Brain pericyte (primary cell): ENCODE results near the gene TSSK2.

Experiments used
- DNase-seq: peaks from one replicate; pipeline ENCODE4 v3.0.0-alpha.2; 2012; ENCODE audit warnings: low read depth, low spot score

Gene TSSK2

GRCh38 chr22:19169002-19169946 lies 38.2 kb downstream of the TSSK2 start:
- no peak for DNase-seq

GRCh38 chr22:19169947-19170318 lies 38.8 kb downstream of the TSSK2 start:
- no peak for DNase-seq

GRCh38 chr22:19172213-19173046 lies 41.3 kb downstream of the TSSK2 start:
- DNase-seq: no peak

DNA sequence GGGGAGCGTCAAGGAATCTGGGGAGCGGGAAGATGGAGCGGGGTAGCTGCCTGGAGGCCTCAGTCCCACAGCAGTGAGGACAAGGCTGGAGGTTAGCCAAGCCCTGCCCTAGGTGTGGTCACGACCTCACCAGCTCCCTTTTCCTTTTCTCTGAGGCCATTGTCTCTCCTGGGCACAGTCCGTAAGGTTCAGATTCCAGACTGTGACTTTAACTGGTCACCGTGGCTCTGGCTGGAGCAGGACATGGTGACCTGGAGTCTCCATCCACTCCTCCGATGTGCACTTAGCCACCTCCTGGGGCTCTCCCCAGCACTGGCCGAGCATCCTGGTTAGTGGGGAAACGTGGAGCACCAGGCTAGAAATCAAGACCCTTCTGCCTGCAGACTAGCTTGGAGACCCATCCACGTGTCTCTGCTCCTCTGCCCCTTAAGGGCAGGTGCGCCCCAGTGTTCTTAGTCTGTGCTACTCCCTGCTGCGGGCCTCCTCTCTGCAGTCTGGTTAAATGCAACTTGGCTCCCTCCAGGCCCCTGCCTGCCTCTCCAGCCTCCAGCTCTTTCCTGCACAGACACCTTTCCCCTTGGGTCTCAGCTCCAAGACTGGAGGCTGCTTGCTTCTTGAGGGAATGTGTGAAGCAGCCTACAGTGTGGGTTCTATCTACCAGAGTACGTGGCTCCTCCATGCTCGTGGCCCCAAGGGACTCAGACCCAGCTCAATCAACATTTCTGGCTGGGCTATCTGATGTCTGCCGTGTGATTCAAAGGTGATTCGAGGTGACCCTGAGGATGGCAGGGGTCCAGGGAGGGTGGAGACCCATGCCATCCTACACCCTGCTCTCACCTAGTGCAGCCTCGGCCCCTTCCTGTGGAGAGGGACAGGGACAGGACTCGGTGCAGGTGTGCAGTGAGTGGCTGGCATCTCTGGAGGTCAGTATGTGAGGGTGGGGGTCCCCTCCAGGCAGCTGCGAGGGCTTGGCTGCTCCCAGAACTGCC lies 42.2 kb downstream of the TSSK2 start:
- no peak for DNase-seq

DNA sequence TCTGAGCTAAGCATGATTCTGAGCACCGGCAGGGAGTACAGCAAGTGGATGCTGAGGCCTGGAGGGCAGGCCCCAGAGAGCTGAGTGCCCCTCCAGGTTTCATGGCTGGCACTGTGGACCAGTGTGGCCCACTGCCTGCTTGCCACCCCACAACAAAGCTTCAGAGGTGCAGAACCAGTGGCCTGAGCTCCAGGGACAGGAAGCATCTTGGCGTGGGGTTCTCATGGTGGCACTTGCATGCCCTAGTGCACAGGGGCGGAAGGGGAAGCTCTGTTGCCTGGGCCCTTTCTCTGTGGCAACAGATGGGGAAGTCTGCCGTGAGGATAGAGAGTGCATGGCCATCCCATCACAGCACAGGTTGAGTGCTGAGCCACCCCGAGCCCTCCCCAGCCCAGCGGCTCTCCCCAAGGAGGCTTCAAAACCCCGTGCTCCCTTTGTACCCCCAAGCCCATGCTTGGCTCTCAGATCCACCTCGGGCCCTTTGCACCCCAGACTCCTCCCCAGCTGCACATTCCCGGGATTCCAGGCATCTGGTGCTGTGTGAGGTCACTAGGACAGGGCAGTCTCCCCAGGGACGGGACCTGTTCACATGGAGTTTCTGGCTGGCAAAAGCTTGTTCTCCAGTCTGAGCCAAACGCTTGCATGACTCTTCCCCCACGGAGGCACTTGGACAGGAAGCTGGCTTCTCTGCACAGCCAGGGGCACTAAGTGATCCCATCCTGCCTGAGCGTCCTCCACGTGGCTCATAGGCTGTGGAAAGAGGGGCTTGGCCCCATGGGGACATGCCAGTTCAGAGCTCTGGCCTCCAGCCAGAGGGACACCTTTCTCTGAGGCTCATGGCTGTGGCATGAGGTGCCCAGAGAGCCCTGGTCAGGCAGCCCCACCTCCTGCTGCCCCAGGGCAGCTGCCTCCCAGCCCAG lies 43.3 kb downstream of the TSSK2 start:
- DNase-seq: no peak

DNA sequence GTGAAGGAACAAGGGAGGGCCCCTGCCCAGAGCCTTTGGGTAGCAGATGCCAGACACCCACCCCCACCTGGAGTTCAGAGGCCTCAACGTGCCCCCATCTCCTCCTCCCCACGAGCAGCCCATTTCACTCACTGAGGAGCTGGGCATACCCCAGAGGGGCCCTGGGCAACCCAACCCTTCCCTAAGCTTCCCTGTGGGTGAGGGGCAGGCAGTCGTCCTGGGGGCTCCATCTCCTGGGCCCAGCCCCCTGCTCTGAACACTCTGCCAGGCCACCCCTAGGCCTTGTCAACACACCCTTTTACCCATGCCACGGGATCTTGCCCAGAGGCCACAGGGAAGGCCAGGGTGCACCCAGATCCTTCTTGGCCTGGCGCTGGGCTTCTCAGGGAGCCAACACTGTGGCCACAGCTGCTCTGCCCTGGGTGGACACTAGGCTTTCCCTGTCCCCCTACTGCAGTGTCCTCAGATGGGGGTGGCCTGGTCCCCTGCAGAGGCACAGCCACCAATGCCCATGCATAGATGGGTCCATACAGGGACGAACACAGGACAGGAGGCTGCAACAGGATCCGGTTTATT lies 44.0 kb downstream of the TSSK2 start:
- no peak for DNase-seq

DNA sequence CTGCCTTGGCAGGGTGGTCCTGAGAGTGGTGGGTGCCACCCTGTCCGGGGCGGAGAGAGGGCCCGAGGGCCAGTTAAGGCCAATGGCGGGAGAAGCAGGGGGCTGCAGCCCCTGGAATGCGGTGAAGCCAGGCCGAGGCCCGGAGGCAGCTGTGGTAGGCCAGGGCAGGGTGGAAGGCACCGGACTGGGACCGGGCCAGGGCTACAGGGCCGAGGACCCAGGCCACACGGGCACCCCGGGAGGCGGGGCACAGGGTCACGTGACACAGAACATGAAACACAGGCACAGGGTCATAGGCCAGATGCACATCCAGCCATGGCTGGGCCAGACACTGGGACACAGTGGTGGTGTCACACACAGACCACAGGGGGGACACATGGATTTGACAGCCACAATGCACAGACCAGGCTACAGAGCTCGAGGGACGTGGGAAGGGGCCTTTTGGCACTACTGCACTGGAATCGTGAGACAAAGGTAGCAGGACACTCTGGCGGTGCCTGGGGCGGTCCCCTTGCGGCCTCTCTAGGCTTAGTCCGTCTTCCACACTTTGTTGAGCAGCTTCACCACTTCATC lies 44.6 kb downstream of the TSSK2 start:
- DNase-seq: no peak

- no peak for DNase-seq
Measured at GRCh38 chr22:19176175-19176643, 45.1 kb downstream of the TSSK2 start.

- no peak for DNase-seq
Measured at GRCh38 chr22:19176732-19177131, 45.6 kb downstream of the TSSK2 start.

- DNase-seq: no peak
Measured at GRCh38 chr22:19177164-19178064, 46.3 kb downstream of the TSSK2 start.

- no peak for DNase-seq
Measured at GRCh38 chr22:19178065-19178656, 47.1 kb downstream of the TSSK2 start.

- no peak for DNase-seq
Measured at GRCh38 chr22:19178657-19179496, 47.8 kb downstream of the TSSK2 start, which contains the start of gene SLC25A1. Gene SLC25A1, minus strand, starts transcription at chr22:19178736. Its CDS starts 63 bp downstream, at chr22:19178673.

GRCh38 chr22:19179497-19180048 lies 48.5 kb downstream of the TSSK2 start:
- peak; percentile 53 for DNase-seq

DNA sequence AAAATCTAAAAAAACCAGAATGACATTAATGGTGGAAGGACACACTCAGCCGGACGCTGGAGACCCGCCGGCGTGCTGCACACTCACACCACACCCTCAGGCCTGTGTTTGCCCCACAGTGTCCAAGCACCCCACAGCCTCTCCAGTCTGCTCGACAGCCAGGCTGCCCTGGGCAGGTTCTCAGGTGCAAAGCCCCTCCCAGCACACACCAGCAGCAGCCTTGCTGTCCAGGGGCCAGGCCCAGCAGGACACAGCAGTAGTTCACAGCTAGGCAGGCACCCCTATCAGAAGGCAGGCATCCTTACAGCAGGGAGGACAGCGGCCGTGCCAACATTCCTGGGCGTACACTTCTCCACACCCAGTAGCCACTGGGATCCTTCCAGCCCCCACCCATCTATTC lies 49.1 kb downstream of the TSSK2 start:
- no peak for DNase-seq

GRCh38 chr22:19180740-19181410 lies 49.8 kb downstream of the TSSK2 start:
- DNase-seq: no peak
